Inflammatory macrophage (primary cell): ENCODE results near the gene MDGA2.
"Not testable (repeated sequence)": the region's sequence is repeated elsewhere in the genome, so short reads cannot be mapped to it uniquely, and the experiment has no call there.

Experiments
- DNase-seq, 2 donors: peaks; one replicate each; pipeline ENCODE4 v3.0.0-alpha.2; 2020 to 2022
- total RNA-seq, 18 experiments: gene quantifications; one replicate each; lab custom pipeline; 2026; ENCODE audit warnings: mixed read lengths in 6 of 18, inconsistent platforms in 2 of 18; lab: John Stamatoyannopoulos, UW

Gene MDGA2
- total RNA-seq, result 0 to 0.31 (median 0) reads per million in 18 experiments

- no peak for DNase-seq
These were observed at the start of gene MDGA2 for GRCh38 chr14:47675466-47676314. MDGA2 (minus strand) TSS chr14:47675605.

- no peak for DNase-seq
These were observed 47.7 kb upstream of the MDGA2 start for GRCh38 chr14:47722929-47723693.

GRCh38 chr14:47720281-47720680 lies 44.9 kb upstream of the MDGA2 start:
- DNase-seq, result no peak

GRCh38 chr14:47715330-47715729 lies 39.9 kb upstream of the MDGA2 start:
- DNase-seq, result no peak

- no peak for DNase-seq
These were observed 35.2 kb upstream of the MDGA2 start for GRCh38 chr14:47710581-47710980.

GRCh38 chr14:47705683-47706082 lies 30.3 kb upstream of the MDGA2 start:
- DNase-seq, result no peak

- no peak for DNase-seq
These were observed 16.4 kb upstream of the MDGA2 start for GRCh38 chr14:47691829-47692228.

GRCh38 chr14:47678993-47679392 lies 3.6 kb upstream of the MDGA2 start:
- DNase-seq, result no peak

- DNase-seq, result no peak
These were observed 2.8 kb upstream of the MDGA2 start for GRCh38 chr14:47678157-47678556.

GRCh38 chr14:47676315-47676617 lies 861 bp upstream of the MDGA2 start:
- no peak for DNase-seq

- DNase-seq, result no peak
These were observed 601 bp downstream of the MDGA2 start for GRCh38 chr14:47674543-47675465.

- no peak for DNase-seq
These were observed 1.3 kb downstream of the MDGA2 start for GRCh38 chr14:47674148-47674542.

GRCh38 chr14:47665337-47666134 lies 9.9 kb downstream of the MDGA2 start:
- no peak for DNase-seq

- no peak for DNase-seq
These were observed 12.9 kb downstream of the MDGA2 start for GRCh38 chr14:47662466-47662865.

- DNase-seq, result no peak
These were observed 15.2 kb downstream of the MDGA2 start for GRCh38 chr14:47660158-47660557.

- DNase-seq, result no peak
These were observed 17.4 kb downstream of the MDGA2 start for GRCh38 chr14:47658041-47658440.

GRCh38 chr14:47657143-47657542 lies 18.3 kb downstream of the MDGA2 start:
- no peak for DNase-seq

- DNase-seq, result no peak
These were observed 24.1 kb downstream of the MDGA2 start for GRCh38 chr14:47651337-47651736.

- DNase-seq, result no peak
These were observed 37.7 kb downstream of the MDGA2 start for GRCh38 chr14:47637753-47638152.

GRCh38 chr14:47626151-47627035 lies 49.0 kb downstream of the MDGA2 start:
- no peak for DNase-seq

- DNase-seq, result not testable (repeated sequence)
These were observed 51.3 kb downstream of the MDGA2 start for GRCh38 chr14:47624126-47624525.
